ENCODE measurements around the gene TGIF1. TPM values are rescaled to one million over a fixed set of nuclear protein-coding genes. Genes with fewer than 3 reads are reported as not detected.

TGIF1 gene
- total RNA-seq, 1 experiment from 2014 or later = 126 TPM

Other genes with a start within 250 kb of the TGIF1 start
- gene MYOM1, start 230.2 kb upstream of the TGIF1 start, total RNA-seq (2014; rRNA removed; shearing (Covaris generic)) = 0.02 TPM in 1 of 2 replicates, not detected in the other
- 437 and 447 TPM in 2 replicates for gene MYL12A, start 202.4 kb upstream of the TGIF1 start, total RNA-seq (2014; rRNA removed; shearing (Covaris generic))
- 460 and 468 TPM in 2 replicates for gene MYL12B, start 188.0 kb upstream of the TGIF1 start, total RNA-seq (2014; rRNA removed; shearing (Covaris generic))